ENCODE results near the gene CFDP1.

- TF ChIP-seq, protein P1, sequence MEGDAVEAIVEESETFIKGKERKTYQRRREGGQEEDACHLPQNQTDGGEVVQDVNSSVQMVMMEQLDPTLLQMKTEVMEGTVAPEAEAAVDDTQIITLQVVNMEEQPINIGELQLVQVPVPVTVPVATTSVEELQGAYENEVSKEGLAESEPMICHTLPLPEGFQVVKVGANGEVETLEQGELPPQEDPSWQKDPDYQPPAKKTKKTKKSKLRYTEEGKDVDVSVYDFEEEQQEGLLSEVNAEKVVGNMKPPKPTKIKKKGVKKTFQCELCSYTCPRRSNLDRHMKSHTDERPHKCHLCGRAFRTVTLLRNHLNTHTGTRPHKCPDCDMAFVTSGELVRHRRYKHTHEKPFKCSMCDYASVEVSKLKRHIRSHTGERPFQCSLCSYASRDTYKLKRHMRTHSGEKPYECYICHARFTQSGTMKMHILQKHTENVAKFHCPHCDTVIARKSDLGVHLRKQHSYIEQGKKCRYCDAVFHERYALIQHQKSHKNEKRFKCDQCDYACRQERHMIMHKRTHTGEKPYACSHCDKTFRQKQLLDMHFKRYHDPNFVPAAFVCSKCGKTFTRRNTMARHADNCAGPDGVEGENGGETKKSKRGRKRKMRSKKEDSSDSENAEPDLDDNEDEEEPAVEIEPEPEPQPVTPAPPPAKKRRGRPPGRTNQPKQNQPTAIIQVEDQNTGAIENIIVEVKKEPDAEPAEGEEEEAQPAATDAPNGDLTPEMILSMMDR (IDR thresholded peaks at IDR 0.05) = no peak
- no peak for TF ChIP-seq EZH2 (IDR thresholded peaks at IDR 0.05; ENCODE audit: borderline replicate concordance, insufficient read depth, low read depth, low read length, poor library complexity, severe bottlenecking)
These were observed 109.4 kb downstream of the CFDP1 start for GRCh38 chr16:75323933-75324332.

Data from B cell (primary cell).